Breast epithelium (tissue), 3 donors: ENCODE measurements around the gene TRNAU1AP.
"Not testable (repeated sequence)": the region's sequence is repeated elsewhere in the genome, so short reads cannot be mapped to it uniquely, and the experiment has no call there.

Source experiments
- CTCF ChIP-seq, 3 donors: fragments of 450-650 bp; IDR thresholded peaks; one replicate each; pipeline ENCODE4 v1.5.1; 2016 to 2017; ENCODE audit warnings: antibody characterized with exemption in 3 of 3, mild to moderate bottlenecking in 3 of 3, moderate library complexity in 3 of 3
- POLR2A ChIP-seq: fragments of 450-650 bp; IDR thresholded peaks from one replicate; pipeline ENCODE4 v1.6.1; 2016; ENCODE audit warnings: antibody characterized with exemption, mild to moderate bottlenecking, moderate library complexity

- TF ChIP-seq CTCF (IDR thresholded peaks at IDR 0.05); POLR2A: not testable (repeated sequence)
These were observed 30.3 kb upstream of the TRNAU1AP start for GRCh38 chr1:28522537-28522936.
